ENCODE measurements around the gene GPR137B.

Gene GPR137B

DNA sequence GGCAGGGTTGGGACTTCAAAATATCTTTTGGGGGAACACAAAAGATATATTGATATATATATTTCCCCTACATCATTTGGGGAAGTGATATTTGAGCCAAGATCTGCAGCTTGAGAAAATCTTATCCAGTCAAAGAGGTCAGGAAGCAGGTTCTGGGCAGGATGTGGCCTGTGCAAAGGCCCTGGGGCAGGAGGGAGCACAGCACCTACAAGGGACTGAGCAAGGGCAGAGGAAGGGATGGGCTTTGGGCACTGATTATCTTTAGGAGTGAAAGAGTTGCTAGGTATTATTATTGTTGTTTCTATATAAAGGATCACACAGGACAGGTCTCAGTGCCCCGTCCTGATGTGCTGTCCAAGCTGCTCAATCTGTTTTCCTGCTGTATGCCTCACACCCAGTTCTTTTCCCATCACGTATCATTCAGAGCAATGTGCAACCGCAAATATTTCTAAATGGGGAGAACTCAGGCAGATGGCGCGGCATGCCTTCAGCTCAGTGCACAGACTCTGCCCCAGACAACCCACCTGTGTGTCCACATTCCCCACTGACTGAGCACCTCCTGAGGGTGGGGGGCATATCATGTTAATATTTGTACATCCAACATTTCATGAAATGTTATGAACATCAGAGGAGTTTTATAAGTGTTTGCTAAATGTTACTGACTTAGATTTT is 28.1 kb upstream of the GPR137B start:
- no peak for DNase-seq

DNA sequence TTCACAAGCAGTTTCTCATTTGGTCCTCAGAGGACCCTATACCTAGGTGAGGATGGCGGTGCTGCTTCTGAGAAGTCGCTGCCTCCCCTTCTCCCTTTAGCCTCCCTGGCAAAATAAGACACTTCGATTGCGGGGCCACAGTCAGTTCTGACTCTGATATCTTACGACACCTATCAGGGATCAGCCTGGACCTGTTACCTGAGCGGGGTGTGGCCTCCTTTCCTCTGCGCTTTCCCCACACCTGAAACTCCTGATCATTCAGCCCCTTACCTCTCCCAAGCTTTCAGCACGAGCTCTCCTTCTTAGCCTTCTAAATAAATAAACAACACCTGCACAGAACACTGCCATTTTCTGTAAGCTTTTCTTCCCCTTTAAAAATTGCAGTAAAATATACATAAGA is 24.6 kb upstream of the GPR137B start:
- no peak for DNase-seq

DNA sequence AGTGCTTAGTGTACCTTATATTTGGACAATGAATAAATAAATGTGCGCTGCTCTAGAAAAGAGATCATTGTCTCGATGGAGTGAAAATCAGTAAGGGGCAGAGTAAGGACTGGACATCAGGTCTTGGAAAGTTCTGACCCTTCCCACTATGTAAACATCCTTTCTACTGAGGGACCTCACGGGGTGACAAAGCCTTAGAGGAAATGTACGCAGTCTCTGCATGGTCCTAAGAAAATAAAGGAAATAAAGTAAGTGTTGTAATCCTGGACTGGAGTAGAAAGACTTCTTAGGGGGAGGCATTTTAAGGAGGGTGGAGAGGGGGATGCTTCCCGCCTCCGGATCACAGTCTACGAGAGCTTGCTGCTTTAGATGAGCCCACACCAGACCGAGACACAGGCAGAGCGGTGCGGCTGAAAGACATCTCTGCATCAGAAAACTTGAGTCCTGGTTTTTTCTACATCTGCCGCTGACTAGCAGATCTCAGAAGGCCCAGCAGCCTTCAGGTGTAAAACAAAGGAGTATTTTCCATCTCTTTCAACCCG is 22.3 kb upstream of the GPR137B start:
- DNase-seq, result no peak

DNA sequence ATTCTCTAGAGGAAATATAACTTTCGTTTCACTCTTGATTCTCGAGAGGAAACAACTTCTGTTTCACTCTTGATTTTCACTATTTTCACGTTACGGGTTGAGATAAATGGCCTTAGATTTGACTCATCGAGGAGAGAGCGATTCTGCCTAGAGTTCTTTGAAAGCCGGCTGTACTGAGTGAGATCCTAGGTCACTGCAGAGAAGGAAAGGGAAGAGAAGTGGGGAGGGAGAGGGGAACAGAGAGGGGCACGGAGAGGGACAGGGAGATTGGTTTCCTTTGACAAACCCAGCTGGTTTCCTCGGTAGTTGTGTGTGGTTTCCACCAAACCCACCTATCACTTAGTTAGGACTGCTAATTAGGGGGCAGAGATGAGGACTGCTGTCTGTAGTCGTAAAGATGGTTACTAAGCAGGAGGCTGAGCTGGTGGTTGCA is 21.6 kb upstream of the GPR137B start:
- peak; percentile 65 for DNase-seq

DNA sequence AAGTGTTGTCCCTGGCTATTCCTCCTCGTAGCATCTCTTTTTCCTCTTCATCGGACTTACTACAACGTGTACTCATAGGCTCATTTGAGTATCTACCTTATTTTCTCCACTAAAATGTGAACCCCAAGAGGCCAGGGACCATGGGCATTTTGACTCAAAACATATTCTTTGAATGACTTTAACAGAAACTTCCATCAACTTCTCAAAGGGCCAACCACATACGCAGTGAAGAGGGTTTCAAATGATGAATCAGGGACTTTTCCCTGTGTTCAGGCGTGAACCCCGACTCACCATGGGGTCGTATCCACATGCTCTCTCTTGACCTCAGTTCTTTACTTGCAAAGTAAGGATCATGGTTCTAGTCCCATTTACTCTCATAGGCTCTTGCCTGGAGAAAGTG is 20.2 kb upstream of the GPR137B start:
- peak; percentile 64 for DNase-seq

DNA sequence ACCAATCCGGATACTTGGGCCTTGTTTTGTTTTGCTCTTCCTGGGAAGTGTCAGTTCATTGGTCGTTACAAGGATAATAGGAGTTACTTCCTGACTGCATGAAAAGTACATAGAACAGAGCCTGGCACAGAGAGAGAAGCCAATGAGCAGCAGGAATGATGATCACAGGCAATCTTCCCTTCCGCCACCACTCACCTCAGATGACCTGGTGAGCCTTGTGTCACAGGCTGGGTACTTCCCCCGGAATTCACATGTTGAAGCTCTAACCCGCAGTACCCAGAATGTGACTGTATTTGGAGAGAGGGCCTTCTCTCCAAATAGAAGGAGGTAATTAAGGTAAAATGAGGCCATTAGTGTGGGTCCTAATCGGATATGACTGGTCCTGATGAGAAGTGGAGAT is 18.8 kb upstream of the GPR137B start:
- no peak for DNase-seq

DNA sequence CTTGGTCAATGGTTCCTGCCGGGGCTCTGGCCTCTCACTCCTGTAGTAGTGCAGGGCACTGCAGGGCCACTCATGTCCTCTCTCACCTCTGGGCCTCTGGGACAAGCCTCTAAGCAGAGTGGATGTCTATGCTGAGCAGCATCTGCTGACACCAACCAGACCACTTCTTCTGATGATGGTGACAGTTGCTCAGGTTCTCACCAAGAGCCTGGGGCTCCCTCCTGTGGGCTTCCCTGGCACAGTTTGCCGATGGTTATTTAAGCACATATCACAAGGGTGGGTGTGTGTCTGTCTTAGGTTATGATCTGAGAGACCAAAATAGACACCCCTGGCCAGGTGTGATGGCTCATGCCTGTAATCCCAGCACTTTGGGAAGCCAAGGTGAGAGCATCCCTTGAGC is 17.4 kb upstream of the GPR137B start:
- peak; percentile 23 for DNase-seq

DNA sequence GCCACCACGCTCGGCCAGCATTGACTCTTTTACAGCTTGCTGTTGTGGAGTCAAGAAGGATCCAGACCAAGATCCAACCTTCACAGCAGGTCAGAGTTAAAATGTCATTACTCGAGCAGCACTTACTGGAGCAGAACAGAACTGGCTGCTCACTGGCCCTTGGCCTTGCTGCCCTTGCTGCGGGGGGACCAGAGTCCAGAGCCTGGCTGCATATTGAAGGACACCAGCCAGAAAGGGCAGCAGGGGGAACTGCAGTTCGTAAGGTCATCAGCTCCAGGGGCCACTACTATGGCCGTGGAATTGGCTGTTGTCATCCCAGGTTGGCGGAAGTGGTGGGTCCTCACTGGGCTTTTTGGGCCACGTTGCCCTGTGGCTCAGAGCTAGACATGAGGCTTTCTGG is 15.3 kb upstream of the GPR137B start:
- DNase-seq, result no peak

DNA sequence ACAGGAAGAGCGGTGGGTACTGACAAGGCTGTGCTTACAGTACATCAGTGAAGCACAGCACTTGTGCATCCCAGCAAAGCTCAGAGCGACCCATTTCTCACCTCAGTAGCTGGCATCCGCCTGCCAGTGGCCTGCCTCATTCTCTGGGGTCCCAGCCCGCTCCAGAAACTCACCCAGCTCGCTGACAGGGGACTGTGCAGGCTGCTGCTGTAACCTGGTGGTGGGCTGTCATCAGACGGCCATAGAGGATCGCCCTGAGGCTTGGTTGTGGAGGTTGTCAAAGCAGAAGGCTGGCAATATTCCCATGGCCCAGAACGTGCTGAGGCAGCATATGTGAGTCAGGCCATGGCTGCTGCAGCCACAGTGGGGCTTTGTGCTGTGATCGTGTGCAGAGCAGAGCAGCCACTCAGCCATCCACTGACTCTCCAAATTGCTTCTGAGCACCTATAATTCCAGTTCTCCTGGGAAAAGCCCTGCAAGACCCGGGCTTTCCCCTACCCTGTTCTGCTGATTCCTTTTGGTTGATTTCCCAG is 13.6 kb upstream of the GPR137B start:
- no peak for DNase-seq

DNA sequence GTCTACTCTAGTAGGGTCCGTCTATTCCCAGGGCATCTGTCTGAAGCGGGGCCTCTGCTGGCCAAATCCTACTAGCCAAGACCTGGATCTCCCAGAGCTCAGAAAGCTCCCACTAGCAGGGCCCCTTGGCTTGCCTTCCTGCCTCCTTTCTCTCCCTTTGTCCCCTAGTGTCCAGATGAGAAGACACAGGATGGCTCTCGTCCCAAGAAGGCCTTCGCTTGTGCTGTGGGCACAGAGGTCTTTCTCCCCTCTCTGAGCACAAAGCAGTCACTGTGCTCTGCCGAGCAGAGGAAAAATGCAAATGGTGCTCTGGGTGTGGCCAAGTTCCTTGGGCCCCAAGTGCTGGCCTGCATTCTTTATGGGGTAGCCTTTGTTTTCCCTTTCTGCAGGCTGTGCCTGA is 13.0 kb upstream of the GPR137B start:
- no peak for DNase-seq

DNA sequence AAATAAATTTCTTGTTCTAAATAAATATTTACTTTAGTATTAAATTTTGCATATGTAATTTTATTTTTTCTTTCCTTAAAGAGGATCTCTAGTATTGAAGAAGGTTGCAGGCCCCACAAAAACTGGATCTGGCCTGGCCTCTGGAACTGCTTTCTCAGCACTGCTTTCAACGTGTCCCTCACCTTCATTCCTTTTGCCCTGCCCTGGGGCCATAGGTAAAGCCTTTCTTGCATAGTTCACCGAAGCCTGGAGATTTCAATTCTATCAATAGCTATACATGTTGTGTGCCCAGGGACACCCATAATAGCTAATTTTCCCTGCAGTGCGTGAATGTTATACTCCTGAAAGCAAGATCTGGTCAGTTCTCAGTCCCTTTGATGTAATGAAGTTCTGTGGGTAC is 12.0 kb upstream of the GPR137B start:
- DNase-seq, result no peak

DNA sequence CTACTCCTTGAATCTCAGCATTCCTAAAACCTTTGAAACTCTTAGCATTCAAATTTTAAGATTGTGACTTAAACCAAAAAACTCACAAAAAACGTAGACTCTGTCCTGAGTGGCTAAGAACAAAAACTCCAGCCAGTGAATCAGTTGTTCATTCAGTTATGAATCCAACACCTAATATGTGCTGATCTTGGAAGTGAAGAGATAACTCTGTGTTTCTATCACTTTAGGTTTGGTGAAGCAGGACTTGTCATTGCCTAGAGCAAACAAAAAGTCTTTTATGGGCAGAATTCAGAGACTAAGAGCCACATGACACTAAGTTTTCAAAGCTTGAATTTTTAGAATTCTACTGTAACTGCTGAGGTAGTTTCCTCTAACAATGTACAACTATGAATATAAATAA is 10.4 kb upstream of the GPR137B start:
- no peak for DNase-seq

DNA sequence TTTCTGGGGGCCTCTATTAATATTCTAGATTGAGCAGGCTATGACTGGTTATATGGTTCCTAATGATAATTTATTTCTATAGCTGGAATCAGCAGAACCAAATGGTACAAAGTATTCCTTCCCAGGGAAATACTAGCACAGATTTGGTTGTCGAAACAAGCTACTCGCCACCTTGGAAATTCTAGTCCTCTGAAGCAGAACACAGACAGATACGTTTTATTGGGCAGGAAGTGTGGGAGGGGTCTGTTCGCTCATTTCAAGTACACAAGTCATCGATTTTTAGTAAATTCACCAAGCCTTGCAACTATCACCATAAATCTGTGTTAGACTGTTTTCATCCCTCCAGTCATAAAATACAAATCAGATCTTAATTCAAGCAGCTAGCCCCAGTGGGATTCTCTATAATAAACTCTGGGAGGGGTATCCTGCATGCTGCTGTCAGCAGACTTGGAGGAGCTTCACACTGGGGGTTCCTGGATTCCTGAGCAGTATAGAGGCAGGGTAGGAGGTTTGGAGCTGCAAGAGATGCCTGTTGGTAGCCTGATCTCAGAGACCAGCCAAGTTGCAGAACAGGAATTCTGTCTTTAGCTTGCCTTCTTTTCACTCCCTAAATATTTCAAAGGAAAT is 9.8 kb upstream of the GPR137B start:
- DNase-seq, result no peak

DNA sequence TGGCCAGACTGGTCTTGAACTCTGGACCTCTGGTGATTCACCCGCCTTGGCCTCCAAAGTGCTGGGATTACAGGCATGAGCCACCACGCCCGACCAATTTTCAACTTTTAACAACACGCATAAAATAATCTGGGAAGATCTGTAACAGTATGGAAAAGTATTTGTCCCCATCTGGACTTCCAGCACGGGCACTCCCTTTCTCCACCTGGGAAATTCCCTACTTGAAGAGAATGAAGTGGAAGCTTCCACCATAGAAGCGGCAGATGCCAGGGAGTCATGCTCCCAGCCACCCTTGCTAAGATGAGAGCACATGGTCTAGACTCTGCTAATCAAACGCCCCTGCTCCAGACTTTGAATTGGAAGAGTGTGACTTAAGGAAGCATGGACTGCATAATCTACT is 9.0 kb upstream of the GPR137B start:
- no peak for DNase-seq

DNA sequence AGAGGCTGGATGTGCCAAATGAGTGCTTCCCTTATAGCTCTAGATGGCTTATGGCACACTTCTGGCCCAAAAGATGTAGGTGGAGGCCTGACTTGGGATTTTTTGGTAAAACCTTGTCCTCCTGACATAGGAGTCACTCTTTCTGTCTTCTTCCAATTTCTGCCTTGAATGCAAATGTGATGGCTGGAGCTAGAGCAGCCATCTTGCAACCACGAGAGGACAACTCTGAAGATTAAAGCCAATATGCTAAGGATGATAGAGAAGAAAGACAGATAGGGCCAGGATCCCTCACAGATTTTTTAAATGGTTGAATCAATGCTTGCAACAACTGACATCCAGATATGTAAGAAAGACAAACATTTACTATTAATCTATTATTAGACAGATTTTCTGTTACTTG is 8.5 kb upstream of the GPR137B start:
- DNase-seq, result no peak

DNA sequence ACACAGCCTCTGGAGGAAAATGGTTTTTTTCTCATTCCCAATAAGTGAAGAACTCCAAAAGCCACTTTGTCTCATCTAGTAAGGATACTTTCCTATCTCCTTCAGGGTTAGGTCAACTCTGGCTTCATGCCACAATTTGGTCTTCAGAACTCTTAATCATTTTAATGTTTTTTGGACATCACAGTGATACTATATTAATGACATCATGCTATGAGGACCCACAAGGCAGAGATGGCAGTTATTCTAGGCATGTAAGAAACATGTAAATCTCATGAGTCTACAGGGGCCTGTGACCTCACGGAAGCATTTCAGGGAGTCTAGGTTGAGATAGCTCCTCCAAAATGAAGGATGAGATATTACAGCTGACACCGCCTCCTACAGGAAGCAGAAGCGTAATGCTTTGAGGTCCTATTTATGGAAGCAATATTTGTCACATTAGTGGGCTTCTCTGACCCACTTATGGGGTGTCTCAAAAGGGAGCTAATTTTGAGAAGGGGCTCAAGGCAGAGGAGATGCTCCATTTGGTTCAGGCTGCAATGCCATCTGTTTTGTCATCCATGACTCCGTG is 5.0 kb upstream of the GPR137B start:
- no peak for DNase-seq

DNA sequence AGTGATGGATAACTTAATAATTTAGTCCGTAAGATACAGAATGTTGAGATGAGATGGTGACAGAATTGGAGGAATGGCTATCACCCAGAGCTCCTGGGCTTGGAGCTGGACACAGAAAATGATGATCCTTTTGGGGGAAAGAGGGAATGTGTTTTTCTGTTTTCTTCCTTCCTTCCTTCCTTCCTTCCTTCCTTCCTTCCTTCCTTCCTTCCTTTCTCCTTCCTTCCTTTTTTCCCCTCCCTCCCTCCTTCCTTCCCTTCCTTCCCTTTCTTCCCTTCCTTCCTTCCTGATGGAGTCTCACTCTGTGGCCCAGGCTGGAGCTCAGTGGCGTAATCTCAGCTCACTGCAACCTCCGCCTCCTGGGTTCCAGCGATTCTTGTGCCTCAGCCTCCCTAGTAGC is 2.8 kb upstream of the GPR137B start:
- no peak for DNase-seq

DNA sequence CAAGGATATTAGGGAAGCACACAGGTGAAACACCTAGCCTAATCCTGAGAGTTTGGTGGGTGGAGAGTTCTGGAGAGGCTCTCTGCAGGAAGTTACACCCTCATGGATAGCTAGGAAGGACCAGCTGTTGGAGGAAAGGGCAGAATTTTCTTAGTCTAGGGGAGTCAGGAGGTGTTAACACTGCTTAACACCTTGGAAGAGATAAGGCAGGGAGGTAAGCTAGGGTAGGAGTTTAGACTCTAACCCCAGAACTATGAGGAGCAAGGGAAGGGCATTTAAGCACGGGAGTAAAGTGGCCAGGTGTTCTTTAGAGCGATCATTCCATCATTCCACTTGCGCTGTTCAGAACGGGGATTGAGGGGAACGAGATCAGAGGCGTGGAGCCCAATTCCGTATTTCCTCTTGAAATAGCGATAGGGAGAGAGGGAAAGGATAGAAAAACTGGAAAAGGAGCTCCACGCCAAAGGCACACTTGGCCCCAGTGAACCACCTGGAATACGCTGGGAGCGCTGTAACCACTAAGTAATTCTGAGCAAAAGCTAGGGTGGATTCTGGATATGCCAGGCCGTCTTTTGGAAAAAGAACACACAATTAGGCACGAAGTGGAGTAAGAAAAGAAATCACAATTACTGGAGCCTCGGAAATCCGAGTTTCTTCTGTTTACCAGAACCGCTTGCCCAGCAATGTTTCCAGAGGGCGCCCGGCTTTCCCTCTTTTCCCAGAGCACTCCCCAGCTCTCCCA is 1.5 kb upstream of the GPR137B start:
- no peak for DNase-seq

DNA sequence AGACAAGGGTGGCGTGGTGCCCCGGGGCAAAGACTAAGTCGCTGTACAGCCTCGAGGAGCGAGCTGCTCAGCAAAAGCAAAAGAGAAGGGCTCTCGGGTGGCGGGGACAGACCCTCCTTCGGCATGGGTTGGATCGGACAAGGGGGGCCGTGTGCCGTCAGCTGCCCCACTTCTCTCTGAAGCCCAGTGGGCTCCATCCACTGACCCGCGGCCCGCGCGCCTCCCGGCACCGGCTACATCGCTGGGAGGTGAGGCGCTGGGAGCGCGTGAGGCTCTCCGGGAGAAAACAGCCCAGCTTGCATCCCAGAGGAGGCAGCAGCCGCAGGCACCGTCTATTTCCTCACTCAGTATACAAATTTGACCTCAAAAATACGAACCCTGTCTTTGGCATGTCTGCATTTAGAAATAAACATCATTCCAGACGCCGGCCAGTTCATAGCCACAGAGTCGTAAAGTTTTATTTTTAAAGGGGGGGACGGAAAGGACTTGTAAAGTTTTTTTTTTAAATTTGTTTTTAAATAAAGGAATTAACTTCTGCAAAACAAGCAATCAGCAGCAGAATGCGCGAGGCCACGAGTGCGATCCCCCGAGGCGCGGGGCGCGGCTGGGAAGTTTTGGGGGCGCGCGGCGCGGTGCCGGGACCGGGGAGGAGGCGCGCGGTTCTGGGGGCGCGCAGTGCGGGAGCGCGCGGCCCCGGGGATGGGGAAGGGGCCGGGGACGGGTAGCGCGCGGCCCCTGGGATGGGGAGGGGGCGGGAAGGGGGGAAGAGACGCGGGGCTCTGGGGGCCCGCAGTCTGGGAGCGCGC is 689 bp upstream of the GPR137B start:
- DNase-seq, result no peak

DNA sequence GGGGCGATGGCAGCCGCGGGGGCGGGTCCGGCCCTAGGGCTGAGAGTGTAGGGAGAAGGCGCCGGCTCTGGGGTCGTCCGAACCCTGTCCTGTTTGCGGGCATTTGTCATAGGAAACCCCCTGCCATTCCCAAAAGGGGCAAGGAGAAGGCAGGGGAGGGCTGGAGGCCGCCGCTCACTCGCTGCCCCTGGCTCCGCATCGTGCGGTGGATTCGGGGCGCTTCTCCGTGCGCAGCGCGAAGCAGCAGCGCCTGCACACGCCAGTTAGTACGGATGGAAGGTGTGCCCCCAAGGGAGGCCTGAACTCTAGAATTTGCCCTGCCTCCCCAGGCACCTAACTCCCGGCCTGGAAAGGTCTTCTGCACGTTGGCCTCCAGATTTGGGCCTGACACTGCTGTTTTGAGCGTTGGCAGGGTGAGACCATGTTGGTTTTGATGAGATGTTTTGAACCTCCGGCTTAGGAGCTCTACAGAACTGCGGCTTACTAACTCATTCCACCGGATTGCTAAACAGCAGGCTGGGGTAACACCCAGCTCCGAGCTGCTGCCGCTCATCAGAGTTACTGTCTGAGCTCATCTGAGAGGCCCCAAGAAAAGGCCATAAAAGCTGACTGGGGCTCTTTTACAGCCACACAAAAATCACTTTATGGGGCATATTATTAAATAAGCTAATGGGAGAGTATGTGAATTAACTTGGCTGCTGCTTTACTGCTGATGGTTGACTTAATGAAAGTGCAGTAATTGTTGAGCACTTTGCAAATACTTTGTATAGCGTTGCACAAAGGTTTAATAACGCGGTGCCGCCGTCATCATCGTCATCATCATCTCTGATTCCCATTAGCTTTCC is 987 bp downstream of the GPR137B start:
- DNase-seq, result peak; percentile 65

DNA sequence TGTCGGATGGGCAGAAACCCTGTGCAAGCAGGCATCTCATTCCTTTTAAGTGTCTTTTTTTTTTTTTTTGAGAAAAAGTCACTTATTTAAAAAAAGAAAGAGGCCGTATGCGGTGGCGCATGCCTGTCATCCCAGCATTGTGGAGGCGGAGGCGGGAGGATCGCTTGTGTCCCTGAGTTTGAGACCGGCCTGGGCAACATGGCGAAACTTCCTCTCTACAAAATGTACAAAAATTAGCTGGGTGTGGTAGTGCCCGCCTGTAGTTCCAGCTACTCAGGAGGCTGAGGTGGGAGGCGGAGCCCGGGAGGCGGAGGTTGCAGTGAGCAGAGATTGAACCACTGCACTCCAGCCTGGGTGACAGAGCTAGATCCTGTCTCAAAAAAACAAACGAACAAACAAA is 1.7 kb downstream of the GPR137B start:
- no peak for DNase-seq

Measured in activated CD4-positive, alpha-beta T cell treated with anti-CD3 and anti-CD28 coated beads, Interleukin-2, Interleukin-6, amounts not matched to agents 100 ng/mL and 50 ng/mL, durations not matched to agents 16 hours and 8 hours (primary cell).